Measurements from ENCODE around the gene SV2B. TPM values are rescaled to one million over a fixed set of nuclear protein-coding genes. Genes with fewer than 3 reads are reported as not detected.

Gene SV2B
- total RNA-seq, 1 experiment from 2014 or later: not detected

- H3K23me2 ChIP-seq (ENCODE audit: insufficient read length, low read depth, low read length, poor library complexity, severe bottlenecking): no peaks in the 10 kb centered on the region
- no peaks in the 10 kb centered on the region for H3K36me3 Mint-ChIP-seq (ENCODE audit: insufficient read depth in 1 of 3, low read depth in 3 of 3)
- no peak overlapping the region for H3K18ac ChIP-seq (ENCODE audit: insufficient read length, low read depth, low read length)
- no peak overlapping the region for H3K4ac ChIP-seq (ENCODE audit: low read depth, low read length)
- no peak overlapping the region for H2BK5ac ChIP-seq (ENCODE audit: insufficient read length, low read length)
- H3K14ac ChIP-seq (ENCODE audit: insufficient read depth, low read length): no peak overlapping the region
- no peak overlapping the region for H3K4me2 ChIP-seq (ENCODE audit: insufficient read depth, insufficient read length, low read length)
- no peak overlapping the region for H4K91ac ChIP-seq (ENCODE audit: insufficient read length, low read depth, low read length)
- DNase-seq: no peak
- no peak overlapping the region for H2AK5ac ChIP-seq (ENCODE audit: insufficient read length, low read length)
- no peaks in the 10 kb centered on the region for H3K4me1 ChIP-seq (ENCODE audit: insufficient read depth, low read length)
- no peaks in the 10 kb centered on the region for H3K9me3 Mint-ChIP-seq
- no CpG with 5 or more reads among the region's 2 CpGs for WGBS (ENCODE audit: extremely low coverage, insufficient read length, low lambda C conversion rate)
- H3K23ac ChIP-seq (ENCODE audit: insufficient read length, low read depth, low read length): no peak overlapping the region
- peaks cover 23% of the 10 kb centered on the region for H3K27me3 Mint-ChIP-seq (ENCODE audit: low read depth)
- H4K20me1 ChIP-seq (ENCODE audit: control insufficient read depth, insufficient read depth, insufficient read length): no peaks in the 10 kb centered on the region
- no peak overlapping the region for H4K5ac ChIP-seq (ENCODE audit: insufficient read length, low read depth, low read length)
- peaks cover 0 to 4% of the 10 kb centered on the region in 2 experiments; a peak in 1 of 4 replicates for H3K4me1 Mint-ChIP-seq
- no peak overlapping the region for H3K4me3 Mint-ChIP-seq
- no peak overlapping the region for H2BK120ac ChIP-seq (ENCODE audit: low read depth, low read length, poor library complexity, severe bottlenecking)
- H3K27ac Mint-ChIP-seq: no peak overlapping the region
- H4K8ac ChIP-seq (replicated peaks; ENCODE audit: insufficient read length, low read depth, low read length): no peak overlapping the region
- no peak overlapping the region for H3K27ac ChIP-seq (ENCODE audit: insufficient read length, low read depth, low read length)
- H2BK15ac ChIP-seq (ENCODE audit: low read depth, low read length): no peak overlapping the region
- H3T11ph ChIP-seq (ENCODE audit: low read length): no peak overlapping the region
- no peaks in the 10 kb centered on the region for H3K79me1 ChIP-seq (ENCODE audit: insufficient read depth, low read depth, low read length, poor library complexity, severe bottlenecking)
- H2BK12ac ChIP-seq (ENCODE audit: insufficient read length, low read depth, low read length): no peak overlapping the region
- no peak overlapping the region for H3K9ac ChIP-seq (ENCODE audit: extremely low read depth, insufficient read length, low read length)
- no peak overlapping the region for H3K56ac ChIP-seq (ENCODE audit: insufficient read length, low read depth, low read length)
- H3K27me3 ChIP-seq (ENCODE audit: insufficient read depth, low read length): no peaks in the 10 kb centered on the region
- no peaks in the 10 kb centered on the region for H3K79me2 ChIP-seq (ENCODE audit: insufficient read depth, low read length)
- no peak overlapping the region for H2BK20ac ChIP-seq (ENCODE audit: low read depth, low read length, poor library complexity, severe bottlenecking)
- H2AFZ ChIP-seq (ENCODE audit: low read length): no peak overlapping the region
- TF ChIP-seq CTCF (conservative IDR thresholded peaks at IDR 0.05): no peak
- no peaks in the 10 kb centered on the region for H3K9me3 ChIP-seq (ENCODE audit: control insufficient read depth, low read depth, low read length)
Measured at GRCh38 chr15:91243826-91244225, 143.8 kb downstream of the SV2B start.

Data from H9 (cell line).